Left colon (tissue), 2 donors: ENCODE results near the gene FURIN. TPM values are rescaled to one million over a fixed set of nuclear protein-coding genes. Genes with fewer than 3 reads are reported as not detected.
"Not testable (repeated sequence)": the region's sequence is repeated elsewhere in the genome, so short reads cannot be mapped to it uniquely, and the experiment has no call there.

Experiments used
- ATAC-seq: fragments of 200-7000 bp; cut with Tn5 transposase; one replicate; pipeline ENCODE4 v1.9.1; 2020; ENCODE audit warnings: mild to moderate bottlenecking, moderate library complexity
- DNase-seq, 2 donors: peaks; one replicate each; pipeline ENCODE4 v3.0.0-alpha.2; 2020
- intact Hi-C, 2 donors: fragments of 100-400 bp; cut with DNase I in 1 of 2; cut with micrococcal nuclease in 1 of 2; formaldehyde crosslinking; loops; one replicate each; pipeline versions ENCODE4 v1.11.2 to v1.14.0; 2022; cut with DNase I, micrococcal nuclease
- long read RNA-seq: library from polyadenylated mRNA; unstranded; transcript quantifications from one replicate; pipeline ENCODE4 v2.0.0, GENCODE V29; 2021
- total RNA-seq, 2 donors: library from RNA; stranded (reverse); fragmentation: NEBNext Ultra II Directional; extraction: Animal tissue kit (Norgen Biotek cat#: 25700); gene quantifications; one replicate each; pipeline ENCODE4 v1.2.1, GENCODE V29; 2021
- donor health status: DM: no; HTN: no; CAD: no.
- donor health status: DM: yes; HTN: yes; CAD: no.

Gene FURIN
- 100 to 1,000 TPM in 1 of 2 donors, 10 to 100 TPM in 1; 74.0 to 101 TPM for total RNA-seq
- long read RNA-seq, partial matches to known transcripts, result 49 of 49 reads
- long read RNA-seq, other reads (novel, unspliced or antisense), result 0 of 49 reads

DNA sequence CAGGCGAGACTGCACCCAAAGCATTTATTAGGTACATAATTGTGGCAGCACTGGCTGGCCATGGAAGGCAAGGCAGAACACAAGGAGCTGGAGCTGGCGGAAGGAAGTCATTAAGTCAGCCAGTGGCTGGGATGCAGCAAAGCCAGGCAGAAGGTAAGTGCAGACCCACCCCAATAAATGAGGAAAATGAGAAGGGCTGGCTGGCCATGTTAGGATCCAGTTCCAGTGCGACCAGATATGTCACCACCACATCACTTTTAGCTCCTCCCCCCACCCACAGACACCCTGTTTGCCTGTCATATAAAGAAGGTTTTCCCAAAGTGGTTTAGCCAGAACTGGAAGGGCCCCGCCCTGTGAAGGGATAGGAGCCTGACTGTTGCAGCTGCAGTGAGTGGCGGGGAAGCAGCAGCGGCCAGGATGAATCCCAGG is at the start of gene FURIN:
Gene FURIN, plus strand, starts transcription at position 328 of the 429 bp plus-strand sequence. CDS start 7,153 bp downstream, outside the sequence.
- intact Hi-C loops, result no loop called here
- ATAC-seq, result peak; percentile 66
- peak; percentile 75 to 78 for DNase-seq

DNA sequence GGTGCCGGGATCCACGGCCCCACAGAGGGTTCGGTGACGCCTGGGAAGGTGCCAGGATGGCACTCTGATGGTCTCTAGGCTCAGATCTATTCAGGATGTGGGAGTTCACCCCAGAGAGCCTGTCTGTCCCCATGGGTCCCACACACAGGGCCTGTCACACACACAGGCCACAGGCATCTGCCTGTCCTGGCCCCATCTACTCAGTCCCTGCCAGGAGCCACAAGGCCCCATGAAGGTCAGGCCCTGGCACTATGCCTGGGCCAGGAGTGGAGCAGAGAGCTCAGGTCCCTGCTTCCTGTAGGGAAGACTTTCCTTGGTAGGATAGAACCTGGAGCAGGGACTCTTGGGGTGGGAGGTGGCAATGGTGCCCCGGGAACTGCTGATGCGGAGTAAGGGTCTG is 49.0 kb upstream of the FURIN start:
- DNase-seq (no peak), ATAC-seq (no peak)

DNA sequence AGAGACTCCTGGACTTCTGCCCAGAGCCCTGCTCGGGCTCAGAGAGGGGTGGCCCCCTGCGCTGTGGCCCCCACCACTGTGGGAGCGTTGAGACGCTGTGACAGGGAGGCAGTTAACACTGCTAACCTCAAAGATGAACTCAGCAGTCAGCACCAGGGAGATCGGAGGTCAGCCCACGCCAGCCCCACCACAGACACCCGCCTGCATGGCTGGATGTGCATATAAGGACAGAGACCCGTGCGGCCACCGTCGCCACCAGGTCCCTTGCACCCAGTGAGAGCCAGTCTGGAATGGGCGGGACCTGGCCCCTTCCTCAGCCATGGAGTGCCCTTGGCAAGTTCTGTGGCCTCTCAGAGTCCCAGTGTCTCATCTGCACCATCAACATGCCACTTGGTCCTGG is 48.5 kb upstream of the FURIN start:
- no peak for DNase-seq
- ATAC-seq, result no peak
- intact Hi-C loops, result no loop called here

More for the DNA sequence above, 49.0 kb upstream of the FURIN start:
- intact Hi-C loops, result no loop called here

DNA sequence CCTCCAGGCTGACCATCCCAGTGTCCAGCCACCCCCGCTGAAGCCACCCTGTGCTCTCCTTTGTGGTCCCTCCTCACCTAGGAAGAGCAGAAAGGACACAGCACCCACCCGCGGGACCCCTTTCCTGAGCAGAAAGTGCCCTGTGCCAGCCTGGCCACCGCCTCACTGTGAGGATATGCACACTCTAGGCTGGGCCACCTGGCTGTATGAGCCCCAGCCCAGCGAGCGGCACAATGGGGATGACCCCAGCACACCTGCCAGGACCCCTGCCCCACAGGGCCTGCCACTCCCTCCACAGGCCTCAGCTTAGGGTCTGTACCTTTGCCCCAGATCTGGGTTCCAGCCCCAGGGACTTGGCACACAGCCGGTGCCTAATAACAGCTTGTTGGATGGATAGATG is 47.9 kb upstream of the FURIN start:
- intact Hi-C loops, result no loop called here
- DNase-seq (no peak), ATAC-seq (no peak)

DNA sequence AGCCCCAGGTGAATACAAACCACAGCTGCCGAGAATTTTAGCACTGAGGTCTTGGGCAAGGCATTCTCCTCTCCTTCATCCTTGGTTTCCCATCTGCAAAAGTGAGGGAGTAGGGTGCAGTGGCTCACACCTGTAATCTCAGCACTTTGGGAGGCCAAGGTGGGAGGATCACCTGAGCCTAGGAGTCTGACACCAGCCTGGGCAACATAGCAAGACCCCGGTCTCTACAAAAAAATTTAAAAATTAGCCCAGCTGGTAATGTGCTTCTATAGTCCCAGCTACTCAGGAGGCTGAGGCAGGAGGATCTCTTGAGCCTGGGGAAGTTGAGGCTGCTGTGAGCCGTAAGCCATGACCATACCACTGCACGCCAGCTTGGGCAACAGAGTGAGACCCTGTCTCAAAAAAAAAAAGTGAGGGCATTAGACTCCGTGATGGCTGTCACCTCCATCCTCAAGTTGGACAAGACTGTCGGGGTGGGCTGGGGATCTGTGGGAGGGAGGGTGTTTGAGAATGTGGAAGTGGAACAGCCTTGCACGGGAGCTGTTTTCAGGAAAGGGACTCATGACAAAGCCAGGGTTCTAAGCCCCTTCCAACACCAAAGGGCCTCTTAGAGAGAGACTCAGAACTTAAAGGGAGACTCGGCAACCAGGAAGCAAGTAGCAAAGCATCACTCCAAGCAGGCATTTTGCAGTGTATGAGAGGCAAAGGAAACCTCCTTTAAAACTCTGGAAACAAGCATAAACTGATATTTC is 46.0 kb upstream of the FURIN start:
- DNase-seq (no peak), ATAC-seq (no peak)
- intact Hi-C loops, result no loop called here

DNA sequence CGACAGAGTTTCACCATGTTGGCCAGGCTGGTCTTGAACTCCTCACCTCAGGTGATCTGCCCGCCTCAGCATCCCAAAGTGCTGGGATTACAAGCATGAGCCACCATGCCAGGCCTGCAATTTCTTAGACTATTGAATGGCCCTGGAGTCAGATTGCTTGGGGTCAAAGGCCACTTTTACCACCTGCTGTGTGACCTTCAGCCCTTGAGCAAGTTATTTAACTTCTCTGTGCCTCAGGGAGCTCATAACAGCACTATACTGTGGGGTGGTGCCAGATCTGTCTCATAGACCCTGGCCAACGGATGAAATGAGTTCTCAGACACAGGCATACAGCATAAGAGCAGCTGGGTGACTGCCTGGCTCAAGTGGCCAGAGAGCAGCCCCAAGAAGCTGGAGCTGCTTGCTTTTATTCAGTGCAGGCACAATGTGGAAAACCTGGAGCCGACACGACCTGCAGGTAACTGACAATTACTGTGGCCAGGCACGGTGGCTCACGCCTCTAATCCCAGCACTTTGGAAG is 44.9 kb upstream of the FURIN start:
- DNase-seq, result peak; percentile 43 to 48
- intact Hi-C loops, result no loop called here
- ATAC-seq, result peak; percentile 89

DNA sequence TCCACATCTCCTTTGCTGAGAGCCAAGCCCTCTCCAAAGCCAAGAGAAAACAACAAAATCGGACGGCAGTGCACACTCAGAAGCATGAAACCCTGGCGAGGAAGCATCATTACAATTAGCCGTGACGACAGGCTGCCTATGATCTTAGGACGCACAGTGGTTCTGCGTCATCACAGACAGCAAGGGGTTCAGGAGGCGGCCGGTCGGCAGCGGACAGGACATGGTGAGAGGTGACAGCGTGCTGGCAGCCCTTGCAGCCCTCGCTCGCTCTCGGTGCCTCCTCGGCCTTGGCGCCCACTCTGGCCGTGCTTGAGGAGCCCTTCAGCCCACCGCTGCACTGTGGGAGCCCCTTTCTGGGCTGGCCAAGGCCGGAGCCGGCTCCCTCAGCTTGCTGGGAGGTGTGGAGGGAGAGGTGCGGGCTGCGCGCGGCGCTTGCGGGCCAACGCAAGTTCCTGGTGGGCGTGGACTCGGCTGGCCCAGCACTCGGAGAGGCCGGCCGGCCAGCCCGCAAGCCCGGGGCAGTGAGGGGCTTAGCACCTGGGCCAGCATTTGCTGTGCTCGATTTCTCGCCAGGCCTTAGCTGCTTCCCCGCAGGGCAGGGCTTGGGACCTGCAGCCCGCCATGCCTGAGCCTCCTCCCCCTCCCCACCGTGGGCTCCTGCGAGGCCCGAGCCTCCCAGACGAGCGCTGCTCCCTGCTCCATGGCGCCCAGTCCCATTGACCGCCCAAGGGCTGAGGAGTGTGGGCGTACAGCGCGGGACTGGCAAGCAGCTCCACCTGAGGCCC is 43.1 kb upstream of the FURIN start:
- ATAC-seq, intact Hi-C loops, DNase-seq: not testable (repeated sequence)

DNA sequence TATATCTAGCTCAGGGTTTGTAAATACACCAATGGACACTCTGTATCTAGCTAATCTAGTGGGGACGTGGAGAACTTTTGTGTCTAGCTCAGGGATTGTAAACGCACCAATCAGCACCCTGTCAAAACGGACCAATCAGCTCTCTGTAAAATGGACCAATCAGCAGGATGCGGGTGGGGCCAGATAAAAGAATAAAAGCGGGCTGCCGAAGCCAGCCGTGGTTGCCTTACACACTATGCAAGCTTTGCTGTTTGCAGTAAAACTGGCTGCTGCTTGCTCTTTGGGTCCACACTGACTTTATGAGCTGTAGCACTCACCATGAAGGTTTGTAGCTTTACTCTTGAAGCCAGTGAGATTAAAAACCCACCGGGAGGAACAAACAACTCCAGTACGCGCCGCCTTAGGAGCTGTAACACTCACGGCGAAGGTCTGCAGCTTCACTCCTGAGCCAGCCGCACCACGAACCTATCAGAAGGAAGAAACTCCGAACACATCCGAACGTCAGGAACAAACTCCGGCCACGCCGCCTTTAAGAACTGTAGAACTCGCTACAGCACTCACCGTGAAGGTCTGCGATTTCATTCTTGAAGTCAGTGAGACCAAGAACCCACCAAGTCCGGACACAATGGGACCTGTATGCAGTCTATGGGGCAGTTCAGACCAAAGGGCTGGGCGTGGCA is 42.0 kb upstream of the FURIN start:
- DNase-seq, ATAC-seq, intact Hi-C loops: not testable (repeated sequence)

DNA sequence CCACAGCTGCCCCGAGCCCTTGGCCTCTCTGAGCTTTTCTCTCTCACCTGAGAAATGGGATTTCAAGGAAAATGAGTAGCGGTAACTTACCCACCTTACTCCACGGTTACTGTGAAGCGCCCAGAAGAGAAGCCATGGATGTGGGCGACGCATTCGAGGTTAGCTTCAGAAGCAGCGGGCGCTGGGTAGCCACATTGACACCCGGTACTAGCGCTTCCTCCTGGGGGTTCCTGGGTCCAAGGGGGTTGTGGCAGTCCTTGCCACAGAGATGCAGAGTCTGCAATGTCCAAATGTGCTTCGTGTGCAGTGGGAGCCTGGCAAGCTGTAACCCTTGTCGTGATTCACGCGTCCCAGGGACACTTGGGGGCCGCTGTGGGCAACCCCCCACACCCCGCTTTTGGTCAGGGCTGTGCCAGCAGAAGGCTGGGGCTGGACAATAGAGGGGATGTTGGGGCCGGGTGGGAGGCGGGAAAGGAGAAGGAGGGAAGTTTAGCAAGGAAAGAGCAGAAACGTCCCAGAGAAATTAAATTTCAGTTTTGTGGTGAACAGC is 41.4 kb upstream of the FURIN start:
- ATAC-seq, result no peak
- DNase-seq, result no peak
- intact Hi-C loops, result no loop called here

DNA sequence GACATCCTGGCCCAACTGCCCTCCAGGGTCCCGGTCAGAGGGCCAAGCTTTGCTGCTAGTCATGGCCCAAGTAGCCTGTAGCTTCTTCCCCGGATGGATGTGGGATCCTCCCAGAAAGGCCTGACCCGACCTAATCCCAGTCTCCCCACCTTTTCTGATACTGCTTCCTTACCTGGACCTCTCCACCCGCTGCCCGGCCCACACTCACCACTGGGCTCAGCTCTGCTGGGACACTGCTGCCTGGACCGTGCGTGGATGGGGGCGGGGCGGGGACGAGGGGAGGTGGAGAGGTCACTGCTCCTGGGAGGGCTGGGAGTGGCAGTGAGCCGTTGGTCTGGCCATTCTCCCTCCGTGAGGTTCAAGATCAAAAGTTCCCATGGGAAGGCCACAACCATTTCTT is 40.3 kb upstream of the FURIN start:
- ATAC-seq (no peak), DNase-seq (no peak)
- intact Hi-C loops, result no loop called here

DNA sequence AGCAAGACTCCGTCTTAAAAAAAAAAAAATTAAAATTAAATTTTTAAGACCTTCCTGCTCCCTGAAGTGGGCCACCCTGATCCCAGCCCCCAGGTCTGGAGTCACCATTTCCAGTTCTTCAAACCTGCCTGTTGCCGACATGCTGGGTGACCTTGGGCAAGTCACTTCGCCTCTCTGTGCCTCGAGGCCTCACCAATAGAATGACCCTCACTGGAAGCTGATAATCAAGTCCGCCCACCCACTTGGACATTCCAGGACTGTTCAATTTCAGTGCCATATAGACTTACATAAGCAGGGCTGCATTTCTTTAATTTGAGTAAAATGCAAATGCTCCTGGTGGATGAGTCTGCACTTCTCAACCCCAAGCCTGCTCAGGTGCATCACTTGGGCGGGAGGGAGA is 39.3 kb upstream of the FURIN start:
- intact Hi-C loops, result no loop called here
- ATAC-seq, result no peak
- DNase-seq, result no peak

DNA sequence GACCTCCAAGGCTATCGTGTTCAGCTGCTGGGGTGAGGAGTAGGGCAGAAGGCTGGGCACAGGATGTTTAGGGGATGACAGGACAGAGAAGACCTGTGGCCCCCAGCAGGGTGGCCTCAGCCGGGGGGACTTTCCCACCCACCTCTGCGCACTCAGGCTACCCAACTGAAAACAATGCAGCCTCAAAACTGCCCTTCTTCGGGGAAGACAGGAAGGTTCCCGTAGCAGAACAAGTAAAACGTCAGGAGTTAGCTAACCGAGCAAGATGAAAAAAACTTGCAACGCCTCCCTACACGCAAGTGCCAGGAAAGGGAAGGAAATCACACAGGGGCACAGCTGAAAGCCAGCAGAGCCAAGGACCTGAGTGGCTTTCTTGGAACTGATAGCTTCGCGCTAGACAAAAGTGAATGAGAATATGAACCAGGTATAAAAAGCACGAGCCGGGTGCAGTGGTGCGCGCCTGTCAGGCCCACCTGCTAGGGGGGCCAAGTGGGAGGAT is 38.4 kb upstream of the FURIN start:
- DNase-seq (no peak), ATAC-seq (no peak)
- intact Hi-C loops, result no loop called here

DNA sequence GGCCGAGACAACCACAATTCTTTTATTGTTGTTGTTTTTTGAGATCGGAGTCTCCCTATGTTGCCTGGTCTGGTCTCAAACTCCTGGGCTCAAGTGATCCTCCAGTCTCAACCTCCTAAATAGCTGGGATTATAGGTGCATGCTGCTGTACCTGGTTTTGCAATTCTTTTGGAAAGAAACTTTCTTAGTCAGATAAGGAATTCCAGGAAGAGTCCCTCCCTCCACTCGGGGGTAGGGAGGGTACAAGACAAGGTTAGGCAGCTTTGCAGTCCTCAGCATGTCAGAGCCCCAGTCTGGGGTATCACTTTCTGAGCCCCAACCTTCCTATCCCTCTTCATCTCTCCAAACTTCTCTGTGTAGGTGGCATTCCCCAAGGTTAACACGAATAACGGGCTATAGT is 33.8 kb upstream of the FURIN start:
- no peak for ATAC-seq
- intact Hi-C loops, result no loop called here
- no peak for DNase-seq

DNA sequence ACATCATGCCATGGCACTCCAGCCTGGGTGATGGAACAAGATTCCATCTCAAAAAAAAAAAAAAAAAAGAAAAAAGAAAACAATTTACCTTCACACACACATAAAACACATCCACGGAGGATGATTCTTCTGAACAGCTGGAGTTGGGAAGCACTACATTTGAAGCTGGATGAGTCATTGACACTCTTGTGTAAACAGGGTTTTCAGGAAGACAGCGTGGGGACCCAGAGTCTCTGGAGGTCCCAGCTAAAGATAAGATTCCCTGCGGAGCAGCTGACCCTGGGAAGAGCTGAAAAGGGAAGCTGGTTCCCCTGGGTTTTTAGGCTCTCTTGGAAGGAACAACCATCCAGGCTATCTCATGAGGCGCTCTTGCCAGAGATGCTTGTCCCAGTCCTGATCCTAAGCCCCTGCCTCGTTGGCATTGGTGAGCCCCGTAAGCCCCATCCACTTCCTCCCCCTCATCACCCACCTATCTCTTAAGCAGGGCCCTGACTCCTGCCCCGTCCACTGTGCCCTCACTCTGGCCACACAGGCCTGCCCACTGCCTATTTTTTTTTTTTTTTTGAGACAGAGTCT is 32.0 kb upstream of the FURIN start:
- ATAC-seq, result no peak
- no peak for DNase-seq

DNA sequence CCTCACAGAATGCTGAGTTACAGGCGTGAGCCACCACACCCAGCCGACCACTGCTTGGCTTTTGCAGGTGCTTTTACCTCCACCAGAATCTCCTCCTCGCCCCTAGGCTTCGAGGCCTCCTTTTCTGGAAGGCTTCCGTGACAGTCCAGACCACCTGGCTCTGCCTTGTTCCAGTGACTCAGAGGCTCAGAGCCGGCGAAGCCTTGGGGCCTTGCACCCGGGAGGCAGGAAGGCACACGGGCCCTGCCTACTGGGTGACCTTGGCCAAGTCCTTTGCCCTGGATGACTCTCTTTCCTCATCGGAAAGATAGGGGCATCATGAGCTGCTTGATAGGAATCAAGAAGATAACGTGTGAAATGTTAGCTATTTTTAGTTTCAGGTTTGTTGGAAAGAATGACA is 31.3 kb upstream of the FURIN start:
- ATAC-seq (no peak), DNase-seq (no peak)
- intact Hi-C loops, result no loop called here

More for the DNA sequence above, 32.0 kb upstream of the FURIN start:
- intact Hi-C loops, result no loop called here

DNA sequence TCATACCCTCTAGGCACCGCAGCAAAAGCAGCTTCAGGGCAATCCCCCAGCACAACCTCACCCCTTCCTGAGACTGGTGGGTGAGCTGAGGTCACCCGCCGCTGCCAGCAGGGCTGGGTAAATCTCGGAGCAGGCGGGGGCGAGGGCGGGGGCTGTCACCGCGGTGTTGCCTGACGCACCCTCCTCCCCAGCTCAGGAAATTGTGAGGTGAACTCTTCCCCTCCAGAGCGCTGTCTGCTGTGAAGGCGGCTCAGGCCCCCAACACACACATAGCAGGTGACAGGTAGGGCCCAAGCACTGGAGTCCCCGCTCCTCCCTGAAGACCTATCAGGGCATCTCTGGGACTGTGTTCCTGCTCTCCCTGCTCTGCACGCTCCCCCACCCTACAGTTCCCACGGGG is 30.2 kb upstream of the FURIN start:
- intact Hi-C loops, result no loop called here
- ATAC-seq, result no peak
- peak in 1 of 2 donors; percentile 49 for DNase-seq

DNA sequence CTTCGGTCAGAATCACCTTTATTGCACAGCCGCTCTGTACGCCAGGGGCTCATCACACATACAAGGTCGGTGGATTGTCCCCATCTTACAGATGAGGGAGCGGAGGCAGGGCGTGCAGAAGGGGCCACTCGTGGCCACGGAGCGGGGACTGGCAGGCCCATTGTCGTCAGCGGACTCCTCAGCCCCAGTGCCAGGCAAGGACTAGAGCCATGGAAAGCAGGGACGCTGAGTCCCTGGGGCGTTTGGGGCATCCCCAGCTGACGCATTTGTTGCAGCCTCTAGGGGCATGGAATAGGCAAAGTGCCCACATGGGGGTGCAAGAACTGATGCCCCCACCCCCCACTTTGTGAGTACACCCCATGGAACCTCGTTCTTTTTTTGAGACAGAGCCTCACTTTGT is 29.8 kb upstream of the FURIN start:
- DNase-seq (no peak), ATAC-seq (no peak)
- intact Hi-C loops, result no loop called here
